HG03575 (cell line): ENCODE measurements around the gene TUBA3D.
"Not testable (repeated sequence)": the region's sequence is repeated elsewhere in the genome, so short reads cannot be mapped to it uniquely, and the experiment has no call there.

Experiments used
- ATAC-seq: cut with Tn5 transposase; IDR thresholded peaks from one replicate; pipeline ENCODE4 v1.9.1; 2021; ENCODE audit not compliant: unreplicated experiment, insufficient number of reproducible peaks, low FRiP score; ENCODE audit errors: extremely low read depth

The TUBA3D gene

GRCh38 chr2:131475831-131476230 is at the start of gene TUBA3D:
TUBA3D (plus strand) TSS chr2:131476119; CDS start chr2:131476200, 81 bp downstream.
- no peak for ATAC-seq

- ATAC-seq: no peak
Observed at GRCh38 chr2:131426727-131427126, 49.2 kb upstream of the TUBA3D start.

- ATAC-seq: no peak
Observed at GRCh38 chr2:131431336-131431735, 44.6 kb upstream of the TUBA3D start.

- ATAC-seq: not testable (repeated sequence)
Observed at GRCh38 chr2:131440742-131441468, 35.0 kb upstream of the TUBA3D start.

- ATAC-seq: not testable (repeated sequence)
Observed at GRCh38 chr2:131444736-131445514, 31.0 kb upstream of the TUBA3D start.

- ATAC-seq: not testable (repeated sequence)
Observed at GRCh38 chr2:131445515-131445797, 30.5 kb upstream of the TUBA3D start.

GRCh38 chr2:131445896-131446295 is 30.0 kb upstream of the TUBA3D start:
- ATAC-seq: no peak

- not testable (repeated sequence) for ATAC-seq
Observed at GRCh38 chr2:131447981-131448380, 27.9 kb upstream of the TUBA3D start.

- not testable (repeated sequence) for ATAC-seq
Observed at GRCh38 chr2:131451265-131451949, 24.5 kb upstream of the TUBA3D start.

GRCh38 chr2:131454914-131455313 is 21.0 kb upstream of the TUBA3D start:
- ATAC-seq: not testable (repeated sequence)

- ATAC-seq: not testable (repeated sequence)
Observed at GRCh38 chr2:131467722-131468121, 8.2 kb upstream of the TUBA3D start.

GRCh38 chr2:131470944-131471343 is 5.0 kb upstream of the TUBA3D start:
- ATAC-seq: not testable (repeated sequence)

GRCh38 chr2:131471624-131472023 is 4.3 kb upstream of the TUBA3D start:
- not testable (repeated sequence) for ATAC-seq

GRCh38 chr2:131473266-131473665 is 2.7 kb upstream of the TUBA3D start:
- not testable (repeated sequence) for ATAC-seq

- not testable (repeated sequence) for ATAC-seq
Observed at GRCh38 chr2:131476363-131476762, 444 bp downstream of the TUBA3D start.

GRCh38 chr2:131477227-131477626 is 1.3 kb downstream of the TUBA3D start:
- not testable (repeated sequence) for ATAC-seq

GRCh38 chr2:131478074-131478849 is 2.3 kb downstream of the TUBA3D start:
- not testable (repeated sequence) for ATAC-seq

GRCh38 chr2:131478850-131479461 is 3.0 kb downstream of the TUBA3D start:
- ATAC-seq: not testable (repeated sequence)

- not testable (repeated sequence) for ATAC-seq
Observed at GRCh38 chr2:131480351-131480750, 4.4 kb downstream of the TUBA3D start.
